GM12864 (cell line): ENCODE measurements around the gene EXOC6B.

Experiments used
- DNase-seq: peaks from one replicate; pipeline ENCODE4 v3.0.0-alpha.2; 2011; ENCODE audit warnings: low read depth
- H3K4me3 ChIP-seq: 2 replicates; pipeline ENCODE4 v1.5.1; 2011; ENCODE audit warnings: mild to moderate bottlenecking, low read depth, low read length, control low read depth
- CTCF ChIP-seq: IDR thresholded peaks from 2 replicates; pipeline ENCODE4 v1.5.1; 2011; ENCODE audit warnings: low read depth, mild to moderate bottlenecking, moderate library complexity, low read length, control low read depth, inconsistent platforms; ENCODE audit errors: missing control alignments

The EXOC6B gene

GRCh38 chr2:72183466-72183865, 642.4 kb downstream of the EXOC6B start:
- DNase-seq = no peak
- no peak for TF ChIP-seq CTCF
- no peak overlapping the region for H3K4me3 ChIP-seq

- H3K4me3 ChIP-seq = no peak overlapping the region
- no peak for TF ChIP-seq CTCF
- DNase-seq = no peak
Observed at GRCh38 chr2:72183016-72183415, 642.8 kb downstream of the EXOC6B start.

- H3K4me3 ChIP-seq = no peak overlapping the region
- no peak for TF ChIP-seq CTCF
- no peak for DNase-seq
Observed at GRCh38 chr2:72182547-72182946, 643.3 kb downstream of the EXOC6B start.

GRCh38 chr2:72181616-72182015, 644.2 kb downstream of the EXOC6B start:
- H3K4me3 ChIP-seq = no peak overlapping the region
- TF ChIP-seq CTCF = no peak
- no peak for DNase-seq

GRCh38 chr2:72180351-72180750, 645.5 kb downstream of the EXOC6B start:
- no peak for DNase-seq
- no peak for TF ChIP-seq CTCF
- no peak overlapping the region for H3K4me3 ChIP-seq

- no peak for DNase-seq
- no peak for TF ChIP-seq CTCF
- no peak overlapping the region for H3K4me3 ChIP-seq
Observed at GRCh38 chr2:72178551-72178950, 647.3 kb downstream of the EXOC6B start.

- no peak for DNase-seq
- no peak for TF ChIP-seq CTCF
Observed at GRCh38 chr2:72176281-72176680, 649.6 kb downstream of the EXOC6B start.

More at GRCh38 chr2:72176281-72176680, 649.6 kb downstream of the EXOC6B start:
- no peak overlapping the region for H3K4me3 ChIP-seq
